Measurements from ENCODE around the gene FBXO8.

Gene FBXO8

GRCh38 chr4:174225349-174226049 is 58.0 kb downstream of the FBXO8 start:
- H3K27ac ChIP-seq: no peak overlapping the region

GRCh38 chr4:174224550-174224949 is 58.9 kb downstream of the FBXO8 start:
- Histone ChIP-seq H3K27me3 (no peaks in the 10 kb centered on the region), H3K27ac (no peak overlapping the region), H3K4me1 (peaks cover 0 to 8% (median 0%) of the 10 kb centered on the region in 4 donors), H3K36me3 (no peaks in the 10 kb centered on the region), H3K9me3 (no peaks in the 10 kb centered on the region), H3K4me3 (no peak overlapping the region)
- intact Hi-C loops (cut with DNase I; ENCODE audit: low total_unique reads): no loop called here
- no peak for TF ChIP-seq CTCF (IDR thresholded peaks at IDR 0.05)
- no peak for DNase-seq

More at GRCh38 chr4:174225349-174226049, 58.0 kb downstream of the FBXO8 start:
- no peak for DNase-seq
- no peak for TF ChIP-seq CTCF (IDR thresholded peaks at IDR 0.05)
- Histone ChIP-seq H3K36me3 (no peaks in the 10 kb centered on the region), H3K9me3 (no peaks in the 10 kb centered on the region), H3K4me1 (peaks cover 0 to 8% (median 0%) of the 10 kb centered on the region in 4 donors), H3K4me3 (no peak overlapping the region), H3K27me3 (no peaks in the 10 kb centered on the region)
- intact Hi-C loops (cut with DNase I; ENCODE audit: low total_unique reads): no loop called here

- TF ChIP-seq CTCF (IDR thresholded peaks at IDR 0.05): peak; percentile 47 to 57
- Histone ChIP-seq H3K4me1 (peaks cover 0 to 20% (median 11%) of the 10 kb centered on the region in 4 donors), H3K36me3 (no peaks in the 10 kb centered on the region), H3K27ac (no peak overlapping the region), H3K27me3 (peaks cover 0 to 7% of the 10 kb centered on the region in 2 donors), H3K9me3 (no peaks in the 10 kb centered on the region), H3K4me3 (no peak overlapping the region)
- no peak for DNase-seq
- intact Hi-C loops (cut with DNase I; ENCODE audit: low total_unique reads): no loop called here
Observed at GRCh38 chr4:174222266-174222872, 61.1 kb downstream of the FBXO8 start.

- intact Hi-C loops (cut with DNase I; ENCODE audit: low total_unique reads): no loop called here
Observed at GRCh38 chr4:174218127-174218790, 65.2 kb downstream of the FBXO8 start.

More at GRCh38 chr4:174218127-174218790, 65.2 kb downstream of the FBXO8 start:
- DNase-seq: no peak
- Histone ChIP-seq H3K27me3 (peaks cover 2 to 48% of the 10 kb centered on the region in 2 donors), H3K4me1 (peaks cover 0 to 42% (median 30%) of the 10 kb centered on the region in 4 donors), H3K9me3 (no peaks in the 10 kb centered on the region), H3K4me3 (peak overlapping the region; percentile 40 to 53), H3K27ac (no peak overlapping the region), H3K36me3 (no peaks in the 10 kb centered on the region)
- TF ChIP-seq CTCF (IDR thresholded peaks at IDR 0.05): no peak

Data from tibial artery (tissue), 4 donors.